ENCODE data around the gene SYT9.

The SYT9 gene

GRCh38 chr11:7435176-7435575 is 183.5 kb downstream of the SYT9 start:
- H3K4me3 ChIP-seq (ENCODE audit: low read depth, low read length), result no peak overlapping the region
- no peak overlapping the region for H4K91ac ChIP-seq (ENCODE audit: low read depth, low read length)
- no peaks in the 10 kb centered on the region for H3K36me3 ChIP-seq (ENCODE audit: control insufficient read depth in 1 of 2, insufficient read depth in 2 of 2, low read length in 2 of 2)
- H3K27ac ChIP-seq (ENCODE audit: low read depth, low read length), result no peak overlapping the region
- no peak overlapping the region for H2AK5ac ChIP-seq (ENCODE audit: low read length)
- H3K4ac ChIP-seq (ENCODE audit: low read depth, low read length), result no peak overlapping the region
- no peak overlapping the region for H4K8ac ChIP-seq (ENCODE audit: low read depth, low read length)
- H3K79me1 ChIP-seq (ENCODE audit: low read length), result no peaks in the 10 kb centered on the region
- no peaks in the 10 kb centered on the region for H3K79me2 ChIP-seq (ENCODE audit: control insufficient read depth, insufficient read depth, low read length, poor library complexity)
- H3K9me3 ChIP-seq (ENCODE audit: insufficient read depth, low read depth, low read length), result peaks cover 2% of the 10 kb centered on the region
- H2AFZ ChIP-seq (ENCODE audit: insufficient read depth, low read length, poor library complexity), result no peak overlapping the region
- no peak overlapping the region for H4K12ac ChIP-seq (ENCODE audit: low read depth, low read length)
- H2BK5ac ChIP-seq (ENCODE audit: low read depth, low read length, poor library complexity), result no peak overlapping the region
- H3K18ac ChIP-seq (ENCODE audit: low read length), result no peak overlapping the region
- no peak for DNase-seq
- no CpG with 5 or more reads among the region's 2 CpGs for WGBS (ENCODE audit: extremely low coverage, insufficient coverage, insufficient read length)
- H3K27me3 ChIP-seq (ENCODE audit: insufficient read depth, low read length), result no peaks in the 10 kb centered on the region
- H3K4me1 ChIP-seq (ENCODE audit: control insufficient read depth in 1 of 2, insufficient read depth in 2 of 2, low read length in 2 of 2), result no peaks in the 10 kb centered on the region
- no peak overlapping the region for H3K23ac ChIP-seq (ENCODE audit: low read length)
- H2BK12ac ChIP-seq (ENCODE audit: low read length), result no peak overlapping the region
- H2BK120ac ChIP-seq (ENCODE audit: insufficient read depth, low read length, poor library complexity), result no peak overlapping the region
- H3K4me2 ChIP-seq (ENCODE audit: low read length), result no peak overlapping the region
- H3K9ac ChIP-seq (ENCODE audit: low read length), result no peak overlapping the region
- no peak overlapping the region for H3K14ac ChIP-seq (ENCODE audit: low read length)

- Histone ChIP-seq H3K79me2 (ENCODE audit: control insufficient read depth, insufficient read depth, low read length, poor library complexity) (no peaks in the 10 kb centered on the region), H2BK5ac (ENCODE audit: low read depth, low read length, poor library complexity) (no peak overlapping the region), H3K14ac (ENCODE audit: low read length) (no peak overlapping the region), H3K9me3 (ENCODE audit: insufficient read depth, low read depth, low read length) (peaks cover 2% of the 10 kb centered on the region), H4K8ac (ENCODE audit: low read depth, low read length) (no peak overlapping the region), H3K23ac (ENCODE audit: low read length) (no peak overlapping the region), H3K27ac (ENCODE audit: low read depth, low read length) (no peak overlapping the region), H4K12ac (ENCODE audit: low read depth, low read length) (no peak overlapping the region), H3K18ac (ENCODE audit: low read length) (no peak overlapping the region), H3K4ac (ENCODE audit: low read depth, low read length) (no peak overlapping the region), H2BK120ac (ENCODE audit: insufficient read depth, low read length, poor library complexity) (no peak overlapping the region), H3K4me3 (ENCODE audit: low read depth, low read length) (no peak overlapping the region), H3K9ac (ENCODE audit: low read length) (no peak overlapping the region), H2AFZ (ENCODE audit: insufficient read depth, low read length, poor library complexity) (no peak overlapping the region), H3K79me1 (ENCODE audit: low read length) (no peaks in the 10 kb centered on the region), H2AK5ac (ENCODE audit: low read length) (no peak overlapping the region), H4K91ac (ENCODE audit: low read depth, low read length) (no peak overlapping the region), H3K27me3 (ENCODE audit: insufficient read depth, low read length) (no peaks in the 10 kb centered on the region), H3K4me1 (ENCODE audit: control insufficient read depth in 1 of 2, insufficient read depth in 2 of 2, low read length in 2 of 2) (no peaks in the 10 kb centered on the region), H3K4me2 (ENCODE audit: low read length) (no peak overlapping the region), H3K36me3 (ENCODE audit: control insufficient read depth in 1 of 2, insufficient read depth in 2 of 2, low read length in 2 of 2) (no peaks in the 10 kb centered on the region), H2BK12ac (ENCODE audit: low read length) (no peak overlapping the region)
- WGBS (ENCODE audit: extremely low coverage, insufficient coverage, insufficient read length), result no CpG with 5 or more reads among the region's 1 CpG
- no peak for DNase-seq
Measured at GRCh38 chr11:7436146-7436545, 184.4 kb downstream of the SYT9 start.

GRCh38 chr11:7436657-7437056 is 185.0 kb downstream of the SYT9 start:
- no peak overlapping the region for H3K23ac ChIP-seq (ENCODE audit: low read length)
- no peak overlapping the region for H3K27ac ChIP-seq (ENCODE audit: low read depth, low read length)
- no peak overlapping the region for H4K91ac ChIP-seq (ENCODE audit: low read depth, low read length)
- no peak overlapping the region for H2BK12ac ChIP-seq (ENCODE audit: low read length)
- no peak overlapping the region for H2AK5ac ChIP-seq (ENCODE audit: low read length)
- H3K4me2 ChIP-seq (ENCODE audit: low read length), result no peak overlapping the region
- no peaks in the 10 kb centered on the region for H3K79me1 ChIP-seq (ENCODE audit: low read length)
- no CpG with 5 or more reads among the region's 5 CpGs for WGBS (ENCODE audit: extremely low coverage, insufficient coverage, insufficient read length)
- no peak overlapping the region for H4K8ac ChIP-seq (ENCODE audit: low read depth, low read length)
- no peak overlapping the region for H3K4me3 ChIP-seq (ENCODE audit: low read depth, low read length)
- no peak overlapping the region for H2BK5ac ChIP-seq (ENCODE audit: low read depth, low read length, poor library complexity)
- H3K9ac ChIP-seq (ENCODE audit: low read length), result no peak overlapping the region
- no peak overlapping the region for H2AFZ ChIP-seq (ENCODE audit: insufficient read depth, low read length, poor library complexity)
- H3K27me3 ChIP-seq (ENCODE audit: insufficient read depth, low read length), result no peaks in the 10 kb centered on the region
- H3K79me2 ChIP-seq (ENCODE audit: control insufficient read depth, insufficient read depth, low read length, poor library complexity), result no peaks in the 10 kb centered on the region
- H3K4me1 ChIP-seq (ENCODE audit: control insufficient read depth in 1 of 2, insufficient read depth in 2 of 2, low read length in 2 of 2), result no peaks in the 10 kb centered on the region
- no peak overlapping the region for H2BK120ac ChIP-seq (ENCODE audit: insufficient read depth, low read length, poor library complexity)
- H3K4ac ChIP-seq (ENCODE audit: low read depth, low read length), result no peak overlapping the region
- no peaks in the 10 kb centered on the region for H3K36me3 ChIP-seq (ENCODE audit: control insufficient read depth in 1 of 2, insufficient read depth in 2 of 2, low read length in 2 of 2)
- peaks cover under 1% of the 10 kb centered on the region for H3K9me3 ChIP-seq (ENCODE audit: insufficient read depth, low read depth, low read length)
- no peak for DNase-seq
- H3K18ac ChIP-seq (ENCODE audit: low read length), result no peak overlapping the region
- no peak overlapping the region for H4K12ac ChIP-seq (ENCODE audit: low read depth, low read length)
- no peak overlapping the region for H3K14ac ChIP-seq (ENCODE audit: low read length)

GRCh38 chr11:7437696-7438095 is 186.0 kb downstream of the SYT9 start:
- H3K27ac ChIP-seq (ENCODE audit: low read depth, low read length), result no peak overlapping the region
- WGBS (ENCODE audit: extremely low coverage, insufficient coverage, insufficient read length), result no CpG with 5 or more reads among the region's 3 CpGs
- no peak overlapping the region for H4K8ac ChIP-seq (ENCODE audit: low read depth, low read length)
- no peak overlapping the region for H2BK5ac ChIP-seq (ENCODE audit: low read depth, low read length, poor library complexity)
- no peaks in the 10 kb centered on the region for H3K27me3 ChIP-seq (ENCODE audit: insufficient read depth, low read length)
- no peaks in the 10 kb centered on the region for H3K4me1 ChIP-seq (ENCODE audit: control insufficient read depth in 1 of 2, insufficient read depth in 2 of 2, low read length in 2 of 2)
- H3K79me2 ChIP-seq (ENCODE audit: control insufficient read depth, insufficient read depth, low read length, poor library complexity), result no peaks in the 10 kb centered on the region
- H3K4me2 ChIP-seq (ENCODE audit: low read length), result no peak overlapping the region
- no peaks in the 10 kb centered on the region for H3K36me3 ChIP-seq (ENCODE audit: control insufficient read depth in 1 of 2, insufficient read depth in 2 of 2, low read length in 2 of 2)
- no peaks in the 10 kb centered on the region for H3K79me1 ChIP-seq (ENCODE audit: low read length)
- no peak overlapping the region for H3K14ac ChIP-seq (ENCODE audit: low read length)
- H3K4me3 ChIP-seq (ENCODE audit: low read depth, low read length), result no peak overlapping the region
- no peak overlapping the region for H4K12ac ChIP-seq (ENCODE audit: low read depth, low read length)
- no peak overlapping the region for H3K4ac ChIP-seq (ENCODE audit: low read depth, low read length)
- no peak overlapping the region for H3K18ac ChIP-seq (ENCODE audit: low read length)
- H4K91ac ChIP-seq (ENCODE audit: low read depth, low read length), result no peak overlapping the region
- no peak for DNase-seq
- H2AFZ ChIP-seq (ENCODE audit: insufficient read depth, low read length, poor library complexity), result no peak overlapping the region
- H3K23ac ChIP-seq (ENCODE audit: low read length), result no peak overlapping the region
- H2BK120ac ChIP-seq (ENCODE audit: insufficient read depth, low read length, poor library complexity), result no peak overlapping the region
- no peak overlapping the region for H3K9ac ChIP-seq (ENCODE audit: low read length)
- H2AK5ac ChIP-seq (ENCODE audit: low read length), result no peak overlapping the region
- H2BK12ac ChIP-seq (ENCODE audit: low read length), result no peak overlapping the region
- H3K9me3 ChIP-seq (ENCODE audit: insufficient read depth, low read depth, low read length), result no peaks in the 10 kb centered on the region
